HEK293 (cell line): Measurements from ENCODE around the gene OTUD3.
A peak's percentile ranks its signal among the peaks of the same experiment; 100 is the strongest.
"Not testable (repeated sequence)": the region's sequence is repeated elsewhere in the genome, so short reads cannot be mapped to it uniquely, and the experiment has no call there.

ENCODE experiments used
- CTCF ChIA-PET: fragments of 350-600 bp; formaldehyde crosslinking; extraction: SDS; loops from one replicate; lab custom pipeline; 2021; ENCODE audit warnings: antibody characterized with exemption; lab: Yijun Ruan, JAX
- POLR2A ChIA-PET: fragments of 300-600 bp; formaldehyde crosslinking; extraction: SDS; loops from one replicate; lab custom pipeline; 2020; ENCODE audit warnings: antibody characterized with exemption, inconsistent platforms; lab: Yijun Ruan, JAX
- H3K27ac ChIP-seq: fragments of 200-500 bp; sonication (Bioruptor generic); 2 replicates; pipeline ENCODE4 v1.5.1; 2014; ENCODE audit warnings: low read depth, low read length, control low read depth, inconsistent platforms; ENCODE audit errors: extremely low read depth
- H3K36me3 ChIP-seq, 2 experiments: fragments of 200-500 bp in 1 of 2; sonication (Bioruptor generic) in 1 of 2; 1 replicate in 1 of 2; 2 replicates in 1 of 2; pipeline ENCODE4 v1.5.1; 2014 to 2017; ENCODE audit warnings: inconsistent platforms in 2 of 2, low read length in 2 of 2; ENCODE audit not compliant: control insufficient read depth in 2 of 2, insufficient read depth in 1 of 2
- H3K4me1 ChIP-seq: fragments of 200-500 bp; sonication (Bioruptor generic); 2 replicates; pipeline ENCODE4 v1.5.1; 2014; ENCODE audit warnings: mild to moderate bottlenecking, low read length, inconsistent platforms; ENCODE audit not compliant: control insufficient read depth, insufficient read depth
- H3K4me3 ChIP-seq: 2 replicates; pipeline ENCODE4 v1.5.1; 2011; ENCODE audit warnings: low read depth, mild to moderate bottlenecking, control low read depth, low read length, moderate library complexity
- H3K9me3 ChIP-seq: fragments of 200-500 bp; sonication (Bioruptor generic); 2 replicates; pipeline ENCODE4 v1.5.1; 2014; ENCODE audit warnings: low read depth, low read length, inconsistent platforms; ENCODE audit not compliant: control insufficient read depth, insufficient read depth
- ZNF146 ChIP-seq: fragments of 450-650 bp; formaldehyde crosslinking; IDR thresholded peaks from 2 replicates; pipeline ENCODE4 v1.5.1; 2016; ENCODE audit warnings: missing biosample characterization, missing genetic modification characterization
- ZNF239 ChIP-seq: fragments of 450-650 bp; formaldehyde crosslinking; IDR thresholded peaks from 2 replicates; pipeline ENCODE4 v1.5.1; 2016; ENCODE audit warnings: missing biosample characterization, missing genetic modification characterization
- ZNF707 ChIP-seq: fragments of 450-650 bp; formaldehyde crosslinking; IDR thresholded peaks from 2 replicates; pipeline ENCODE4 v1.5.1; 2016; ENCODE audit warnings: missing biosample characterization, missing genetic modification characterization
- ZNF843 ChIP-seq: fragments of 450-650 bp; formaldehyde crosslinking; IDR thresholded peaks from 2 replicates; pipeline ENCODE4 v1.5.1; 2016; ENCODE audit warnings: missing biosample characterization, missing genetic modification characterization
- TF ChIP-seq, protein P1 (sequence below): fragments of 450-650 bp; formaldehyde crosslinking; IDR thresholded peaks from 2 replicates; pipeline ENCODE4 v1.5.1; 2016; ENCODE audit warnings: missing biosample characterization, missing genetic modification characterization
- TF ChIP-seq, protein P2 (sequence below): fragments of 450-650 bp; formaldehyde crosslinking; IDR thresholded peaks from 2 replicates; pipeline ENCODE4 v1.5.1; 2016; ENCODE audit warnings: missing biosample characterization, missing genetic modification characterization
- TF ChIP-seq, protein P3 (sequence below): fragments of 450-650 bp; formaldehyde crosslinking; IDR thresholded peaks from 2 replicates; pipeline ENCODE4 v1.5.1; 2017; ENCODE audit warnings: missing biosample characterization, missing genetic modification characterization
- TF ChIP-seq, protein P4 (sequence below): fragments of 450-650 bp; formaldehyde crosslinking; IDR thresholded peaks from 2 replicates; pipeline ENCODE4 v1.5.1; 2016; ENCODE audit warnings: missing biosample characterization, missing genetic modification characterization
- TF ChIP-seq, protein P5 (sequence below): fragments of 450-650 bp; formaldehyde crosslinking; IDR thresholded peaks from 2 replicates; pipeline ENCODE4 v1.5.1; 2016; ENCODE audit warnings: missing biosample characterization, missing genetic modification characterization

OTUD3 gene

DNA sequence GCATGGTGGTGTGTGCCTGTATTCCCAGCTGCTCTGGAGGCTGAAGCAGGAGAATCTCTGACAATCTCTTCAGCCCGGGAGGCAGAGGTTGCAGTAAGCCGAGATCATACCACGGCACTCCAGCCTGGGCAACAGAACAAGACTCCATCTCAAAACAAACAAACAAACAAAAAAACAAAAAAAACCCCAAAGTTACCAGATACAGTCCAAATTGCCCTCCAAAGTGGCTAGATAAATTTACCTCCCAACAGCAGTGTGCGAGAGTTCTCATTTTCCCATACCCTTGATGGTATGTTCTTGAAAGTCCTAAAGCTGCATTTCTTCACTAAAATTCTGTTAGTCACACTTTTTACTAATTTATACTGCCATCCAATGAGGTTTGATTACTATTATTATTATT lies 3.0 kb upstream of the OTUD3 start:
- H3K4me3 ChIP-seq, result no peak overlapping the region
- POLR2A ChIA-PET, result no interaction called here
- TF ChIP-seq ZNF707, result no peak
- no peak for TF ChIP-seq ZNF239 (tag by site-specific recombination)
- TF ChIP-seq, protein P1, sequence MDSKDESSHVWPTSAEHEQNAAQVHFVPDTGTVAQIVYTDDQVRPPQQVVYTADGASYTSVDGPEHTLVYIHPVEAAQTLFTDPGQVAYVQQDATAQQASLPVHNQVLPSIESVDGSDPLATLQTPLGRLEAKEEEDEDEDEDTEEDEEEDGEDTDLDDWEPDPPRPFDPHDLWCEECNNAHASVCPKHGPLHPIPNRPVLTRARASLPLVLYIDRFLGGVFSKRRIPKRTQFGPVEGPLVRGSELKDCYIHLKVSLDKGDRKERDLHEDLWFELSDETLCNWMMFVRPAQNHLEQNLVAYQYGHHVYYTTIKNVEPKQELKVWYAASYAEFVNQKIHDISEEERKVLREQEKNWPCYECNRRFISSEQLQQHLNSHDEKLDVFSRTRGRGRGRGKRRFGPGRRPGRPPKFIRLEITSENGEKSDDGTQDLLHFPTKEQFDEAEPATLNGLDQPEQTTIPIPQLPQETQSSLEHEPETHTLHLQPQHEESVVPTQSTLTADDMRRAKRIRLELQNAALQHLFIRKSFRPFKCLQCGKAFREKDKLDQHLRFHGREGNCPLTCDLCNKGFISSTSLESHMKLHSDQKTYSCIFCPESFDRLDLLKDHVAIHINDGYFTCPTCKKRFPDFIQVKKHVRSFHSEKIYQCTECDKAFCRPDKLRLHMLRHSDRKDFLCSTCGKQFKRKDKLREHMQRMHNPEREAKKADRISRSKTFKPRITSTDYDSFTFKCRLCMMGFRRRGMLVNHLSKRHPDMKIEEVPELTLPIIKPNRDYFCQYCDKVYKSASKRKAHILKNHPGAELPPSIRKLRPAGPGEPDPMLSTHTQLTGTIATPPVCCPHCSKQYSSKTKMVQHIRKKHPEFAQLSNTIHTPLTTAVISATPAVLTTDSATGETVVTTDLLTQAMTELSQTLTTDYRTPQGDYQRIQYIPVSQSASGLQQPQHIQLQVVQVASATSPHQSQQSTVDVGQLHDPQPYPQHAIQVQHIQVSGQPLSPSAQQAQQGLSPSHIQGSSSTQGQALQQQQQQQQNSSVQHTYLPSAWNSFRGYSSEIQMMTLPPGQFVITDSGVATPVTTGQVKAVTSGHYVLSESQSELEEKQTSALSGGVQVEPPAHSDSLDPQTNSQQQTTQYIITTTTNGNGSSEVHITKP (tag by site-specific recombination), result peak; percentile 79
- TF ChIP-seq, protein P2, sequence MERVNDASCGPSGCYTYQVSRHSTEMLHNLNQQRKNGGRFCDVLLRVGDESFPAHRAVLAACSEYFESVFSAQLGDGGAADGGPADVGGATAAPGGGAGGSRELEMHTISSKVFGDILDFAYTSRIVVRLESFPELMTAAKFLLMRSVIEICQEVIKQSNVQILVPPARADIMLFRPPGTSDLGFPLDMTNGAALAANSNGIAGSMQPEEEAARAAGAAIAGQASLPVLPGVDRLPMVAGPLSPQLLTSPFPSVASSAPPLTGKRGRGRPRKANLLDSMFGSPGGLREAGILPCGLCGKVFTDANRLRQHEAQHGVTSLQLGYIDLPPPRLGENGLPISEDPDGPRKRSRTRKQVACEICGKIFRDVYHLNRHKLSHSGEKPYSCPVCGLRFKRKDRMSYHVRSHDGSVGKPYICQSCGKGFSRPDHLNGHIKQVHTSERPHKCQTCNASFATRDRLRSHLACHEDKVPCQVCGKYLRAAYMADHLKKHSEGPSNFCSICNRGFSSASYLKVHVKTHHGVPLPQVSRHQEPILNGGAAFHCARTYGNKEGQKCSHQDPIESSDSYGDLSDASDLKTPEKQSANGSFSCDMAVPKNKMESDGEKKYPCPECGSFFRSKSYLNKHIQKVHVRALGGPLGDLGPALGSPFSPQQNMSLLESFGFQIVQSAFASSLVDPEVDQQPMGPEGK, result no peak
- no peak for TF ChIP-seq ZNF843 (tag by site-specific recombination)
- TF ChIP-seq, all 188 proteins: peak for 1
- H3K4me1 ChIP-seq, result no peaks in the 10 kb centered on the region
- H3K27ac ChIP-seq, result no peak overlapping the region
- CTCF ChIA-PET, result interaction anchor here (0.6 to 0.7 kb wide), 3 partner anchors 19 to 1345 kb away, joined by 3 to 4 read pairs (median 4); no protein-coding TSS in a partner anchor
- H3K36me3 ChIP-seq, result peaks cover 0 to 6% of the 10 kb centered on the region in 2 experiments; a peak in 1 of 3 replicates
- no peaks in the 10 kb centered on the region for H3K9me3 ChIP-seq

DNA sequence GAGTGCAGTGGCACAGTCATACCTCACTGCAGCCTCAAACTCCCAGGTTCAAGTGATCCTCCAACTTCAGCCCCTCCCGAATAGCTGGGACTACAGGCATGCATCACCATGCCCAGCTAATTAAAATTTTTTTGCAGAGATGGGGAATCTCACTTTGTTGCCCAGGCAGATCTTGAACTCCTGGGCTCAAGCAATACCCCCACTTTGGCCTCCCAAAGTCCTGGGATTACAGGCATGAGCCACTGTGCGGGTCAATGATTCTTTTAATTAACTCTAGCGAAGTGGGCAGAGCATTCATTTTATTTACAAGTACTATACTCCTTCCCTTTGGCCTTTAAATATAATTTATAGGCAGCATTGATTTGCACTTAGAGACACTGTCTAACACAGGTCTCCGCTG lies 2.5 kb upstream of the OTUD3 start:
- TF ChIP-seq, protein P3, sequence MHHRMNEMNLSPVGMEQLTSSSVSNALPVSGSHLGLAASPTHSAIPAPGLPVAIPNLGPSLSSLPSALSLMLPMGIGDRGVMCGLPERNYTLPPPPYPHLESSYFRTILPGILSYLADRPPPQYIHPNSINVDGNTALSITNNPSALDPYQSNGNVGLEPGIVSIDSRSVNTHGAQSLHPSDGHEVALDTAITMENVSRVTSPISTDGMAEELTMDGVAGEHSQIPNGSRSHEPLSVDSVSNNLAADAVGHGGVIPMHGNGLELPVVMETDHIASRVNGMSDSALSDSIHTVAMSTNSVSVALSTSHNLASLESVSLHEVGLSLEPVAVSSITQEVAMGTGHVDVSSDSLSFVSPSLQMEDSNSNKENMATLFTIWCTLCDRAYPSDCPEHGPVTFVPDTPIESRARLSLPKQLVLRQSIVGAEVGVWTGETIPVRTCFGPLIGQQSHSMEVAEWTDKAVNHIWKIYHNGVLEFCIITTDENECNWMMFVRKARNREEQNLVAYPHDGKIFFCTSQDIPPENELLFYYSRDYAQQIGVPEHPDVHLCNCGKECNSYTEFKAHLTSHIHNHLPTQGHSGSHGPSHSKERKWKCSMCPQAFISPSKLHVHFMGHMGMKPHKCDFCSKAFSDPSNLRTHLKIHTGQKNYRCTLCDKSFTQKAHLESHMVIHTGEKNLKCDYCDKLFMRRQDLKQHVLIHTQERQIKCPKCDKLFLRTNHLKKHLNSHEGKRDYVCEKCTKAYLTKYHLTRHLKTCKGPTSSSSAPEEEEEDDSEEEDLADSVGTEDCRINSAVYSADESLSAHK (tag by site-specific recombination), result no peak
- CTCF ChIA-PET, result interaction anchor here (0.6 to 1.4 kb wide), 4 partner anchors 19 to 1345 kb away, joined by 3 to 5 read pairs (median 4); no protein-coding TSS in a partner anchor
- Histone ChIP-seq H3K4me1 (no peaks in the 10 kb centered on the region), H3K27ac (no peak overlapping the region), H3K9me3 (no peaks in the 10 kb centered on the region), H3K4me3 (no peak overlapping the region), H3K36me3 (peaks cover 0 to 10% of the 10 kb centered on the region in 2 experiments; a peak in 1 of 3 replicates)
- POLR2A ChIA-PET, result no interaction called here

DNA sequence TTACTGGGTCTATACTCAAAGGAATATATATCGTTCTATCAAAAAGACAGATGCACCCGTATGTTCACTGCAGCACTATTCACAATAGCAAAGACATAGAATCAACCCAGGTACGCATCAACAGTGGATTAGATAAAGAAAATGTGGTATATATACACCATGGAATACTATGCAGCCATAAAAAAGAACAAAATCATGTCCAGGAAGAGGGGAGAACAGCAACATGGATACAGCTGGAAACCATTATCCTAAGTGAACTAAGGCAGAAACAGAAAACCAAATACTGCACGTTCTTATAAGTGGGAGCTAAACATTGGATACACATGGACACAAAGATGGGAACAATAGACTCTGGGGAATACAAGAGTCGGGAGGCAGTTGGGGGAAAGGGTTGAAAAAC lies 1.4 kb upstream of the OTUD3 start:
- H3K27ac ChIP-seq, H3K4me1 ChIP-seq, POLR2A ChIA-PET, H3K9me3 ChIP-seq, H3K4me3 ChIP-seq: not testable (repeated sequence)
- peaks cover 0 to 20% of the 10 kb centered on the region in 2 experiments; a peak in 1 of 3 replicates for H3K36me3 ChIP-seq
- TF ChIP-seq, protein P4, sequence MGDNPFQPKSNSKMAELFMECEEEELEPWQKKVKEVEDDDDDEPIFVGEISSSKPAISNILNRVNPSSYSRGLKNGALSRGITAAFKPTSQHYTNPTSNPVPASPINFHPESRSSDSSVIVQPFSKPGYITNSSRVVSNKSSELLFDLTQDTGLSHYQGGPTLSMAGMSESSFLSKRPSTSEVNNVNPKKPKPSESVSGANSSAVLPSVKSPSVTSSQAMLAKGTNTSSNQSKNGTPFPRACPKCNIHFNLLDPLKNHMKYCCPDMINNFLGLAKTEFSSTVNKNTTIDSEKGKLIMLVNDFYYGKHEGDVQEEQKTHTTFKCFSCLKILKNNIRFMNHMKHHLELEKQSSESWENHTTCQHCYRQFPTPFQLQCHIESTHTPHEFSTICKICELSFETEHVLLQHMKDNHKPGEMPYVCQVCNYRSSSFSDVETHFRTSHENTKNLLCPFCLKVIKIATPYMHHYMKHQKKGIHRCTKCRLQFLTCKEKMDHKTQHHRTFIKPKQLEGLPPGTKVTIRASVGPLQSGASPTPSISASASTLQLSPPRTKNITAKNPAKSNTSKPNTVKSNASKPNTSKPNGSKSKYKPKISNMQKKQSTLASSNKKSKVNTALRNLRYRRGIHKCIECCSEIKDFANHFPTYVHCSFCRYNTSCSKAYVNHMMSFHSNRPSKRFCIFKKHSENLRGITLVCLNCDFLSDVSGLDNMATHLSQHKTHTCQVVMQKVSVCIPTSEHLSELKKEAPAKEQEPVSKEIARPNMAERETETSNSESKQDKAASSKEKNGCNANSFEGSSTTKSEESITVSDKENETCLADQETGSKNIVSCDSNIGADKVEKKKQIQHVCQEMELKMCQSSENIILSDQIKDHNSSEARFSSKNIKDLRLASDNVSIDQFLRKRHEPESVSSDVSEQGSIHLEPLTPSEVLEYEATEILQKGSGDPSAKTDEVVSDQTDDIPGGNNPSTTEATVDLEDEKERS (tag by site-specific recombination), result 0 out of 2 replicates have a peak, but pooled peaks have one; percentile 41
- TF ChIP-seq, protein P5, sequence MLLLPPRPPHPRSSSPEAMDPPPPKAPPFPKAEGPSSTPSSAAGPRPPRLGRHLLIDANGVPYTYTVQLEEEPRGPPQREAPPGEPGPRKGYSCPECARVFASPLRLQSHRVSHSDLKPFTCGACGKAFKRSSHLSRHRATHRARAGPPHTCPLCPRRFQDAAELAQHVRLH (tag by site-specific recombination), result peak; percentile 62; the same call in 1 of the 2 replicates
- TF ChIP-seq ZNF146 (tag by site-specific recombination), result peak; percentile 99
- CTCF ChIA-PET, result interaction anchor here (0.7 to 1.4 kb wide), 5 partner anchors 15 to 752 kb away, joined by 3 to 5 read pairs (median 3); no protein-coding TSS in a partner anchor
